ENCODE results near the gene AUTS2.

AUTS2 gene

DNA sequence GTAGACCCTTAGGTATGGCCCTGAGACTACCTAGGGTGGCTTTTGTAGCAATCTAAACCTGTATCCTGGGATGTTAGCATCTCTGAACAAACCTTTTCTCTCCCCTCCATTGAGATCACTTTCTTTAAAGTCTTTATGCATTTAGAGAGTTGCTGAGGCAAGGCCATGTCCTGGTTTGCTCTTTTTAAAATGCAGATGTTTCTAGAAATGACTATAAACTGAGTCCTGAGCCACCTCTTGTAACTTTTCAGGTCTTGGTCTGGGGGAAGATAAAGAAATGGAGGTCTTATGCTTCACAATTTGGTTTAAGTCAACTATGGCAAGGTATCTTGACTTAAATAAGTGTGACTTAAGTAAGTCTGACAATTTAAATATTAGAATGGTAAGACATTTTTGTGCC, 78.0 kb downstream of the AUTS2 start:
- no peak for TF ChIP-seq CTCF (IDR thresholded peaks at IDR 0.05; ENCODE audit: insufficient read depth, low read length)
- TF ChIP-seq GABPA (IDR thresholded peaks at IDR 0.05; ENCODE audit: low read depth) = no peak
- TF ChIP-seq REST (IDR thresholded peaks at IDR 0.05; ENCODE audit: insufficient replicate concordance, low read depth) = no peak
- no peak for TF ChIP-seq POLR2AphosphoS5 (IDR thresholded peaks at IDR 0.05; ENCODE audit: low read depth)
- Histone ChIP-seq H3K27me3 (ENCODE audit: insufficient read depth, poor library complexity, severe bottlenecking) (no peaks in the 10 kb centered on the region), H3K27ac (replicated peaks) (no peak overlapping the region), H3K4me3 (replicated peaks; ENCODE audit: insufficient read depth, low read length) (no peak overlapping the region)
- no peak for DNase-seq (ENCODE audit: low read depth in 1 of 2, low spot score in 1 of 2)

DNA sequence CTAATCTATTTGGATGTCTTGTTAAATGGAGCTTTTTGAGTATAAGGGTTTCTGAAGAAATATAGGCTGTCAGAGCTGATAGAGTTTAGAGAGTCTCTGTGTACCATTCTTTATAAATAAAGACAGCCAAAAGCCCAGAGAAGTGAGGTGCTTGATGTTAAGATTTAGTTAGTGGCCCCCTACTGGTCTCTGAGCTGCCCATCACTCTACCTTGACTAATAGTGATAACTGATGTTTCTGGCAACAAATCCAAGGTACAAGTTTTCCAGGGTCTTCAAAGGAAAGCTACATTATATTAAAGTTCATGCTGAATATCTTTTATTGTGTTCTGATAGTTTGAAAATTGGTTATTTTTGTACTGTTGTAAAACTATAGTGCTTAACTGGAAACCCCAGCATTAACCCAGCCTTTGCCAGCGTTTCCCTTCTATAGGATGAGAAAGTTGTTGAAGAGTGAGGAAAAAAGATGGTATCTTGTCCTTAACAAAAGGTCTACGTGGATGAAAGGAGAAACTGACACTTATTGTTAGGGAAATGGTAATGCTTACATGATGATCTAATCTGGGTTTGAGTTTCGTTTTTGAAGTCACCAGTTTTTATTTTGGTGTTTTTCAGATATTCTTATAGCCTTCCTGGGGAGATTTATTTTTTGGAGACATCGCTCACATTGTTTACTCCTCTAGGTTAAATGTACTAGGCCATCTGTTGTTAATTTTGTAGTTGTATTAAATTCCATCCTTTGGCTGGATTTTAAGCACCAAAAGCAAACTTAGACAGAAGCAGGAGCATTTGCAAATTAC, 79.0 kb downstream of the AUTS2 start:
- H3K27me3 ChIP-seq (ENCODE audit: insufficient read depth, poor library complexity, severe bottlenecking) = no peaks in the 10 kb centered on the region
- no peak for TF ChIP-seq POLR2AphosphoS5 (IDR thresholded peaks at IDR 0.05; ENCODE audit: low read depth)
- TF ChIP-seq CTCF (IDR thresholded peaks at IDR 0.05; ENCODE audit: insufficient read depth, low read length) = no peak
- no peak for TF ChIP-seq REST (IDR thresholded peaks at IDR 0.05; ENCODE audit: insufficient replicate concordance, low read depth)
- no peak for TF ChIP-seq SPI1 (IDR thresholded peaks at IDR 0.05; ENCODE audit: borderline replicate concordance, low read depth)
- no peak for TF ChIP-seq GABPA (IDR thresholded peaks at IDR 0.05; ENCODE audit: low read depth)
- no peak overlapping the region for H3K27ac ChIP-seq (replicated peaks)
- DNase-seq (ENCODE audit: low read depth in 1 of 2, low spot score in 1 of 2) = no peak
- no peak overlapping the region for H3K4me3 ChIP-seq (replicated peaks; ENCODE audit: insufficient read depth, low read length)

- H3K27ac ChIP-seq (replicated peaks) = no peak overlapping the region
- H3K4me3 ChIP-seq (replicated peaks; ENCODE audit: insufficient read depth, low read length) = no peak overlapping the region
- no peaks in the 10 kb centered on the region for H3K27me3 ChIP-seq (ENCODE audit: insufficient read depth, poor library complexity, severe bottlenecking)
- TF ChIP-seq SPI1 (IDR thresholded peaks at IDR 0.05; ENCODE audit: borderline replicate concordance, low read depth) = no peak
- no peak for TF ChIP-seq REST (IDR thresholded peaks at IDR 0.05; ENCODE audit: insufficient replicate concordance, low read depth)
- TF ChIP-seq POLR2AphosphoS5 (IDR thresholded peaks at IDR 0.05; ENCODE audit: low read depth) = no peak
- TF ChIP-seq CTCF (IDR thresholded peaks at IDR 0.05; ENCODE audit: insufficient read depth, low read length) = no peak
- TF ChIP-seq GABPA (IDR thresholded peaks at IDR 0.05; ENCODE audit: low read depth) = no peak
- DNase-seq (ENCODE audit: low read depth in 1 of 2, low spot score in 1 of 2) = no peak
Measured at GRCh38 chr7:69677881-69678493, 79.7 kb downstream of the AUTS2 start.

All from HL-60 (cell line).